OCI-LY3 (cell line): ENCODE data around the gene LSP1.

Experiments
- CTCF ChIP-seq: fragments of 200-600, 300-600 bp; sonication (generic); IDR thresholded peaks from 2 replicates; pipeline ENCODE4 v1.5.1; 2014; ENCODE audit warnings: antibody characterized with exemption, low read length, low read depth
- EZH2phosphoT487 ChIP-seq: fragments of 200-600 bp; shearing (Covaris generic); IDR thresholded peaks from 2 replicates; pipeline ENCODE4 v1.6.1; 2018; ENCODE audit warnings: antibody characterized with exemption, mixed run types, low read depth

GRCh38 chr11:1866776-1867175 lies 13.9 kb downstream of the LSP1 start:
- TF ChIP-seq CTCF, result no peak
- no peak for TF ChIP-seq EZH2phosphoT487
